ENCODE measurements around the gene CCDC120. TPM values are rescaled to one million over a fixed set of nuclear protein-coding genes. Genes with fewer than 3 reads are reported as not detected.
A peak's percentile ranks its signal among the peaks of the same experiment; 100 is the strongest.

Gene CCDC120
- total RNA-seq, 1 donor from 2014 or later: 25.3 TPM

- H3K27me3 Mint-ChIP-seq: no peaks in the 10 kb centered on the region
- H3K36me3 Mint-ChIP-seq: no peaks in the 10 kb centered on the region
- H3K27ac Mint-ChIP-seq: peak within 1 kb of the TSS; percentile 63
- H3K4me3 Mint-ChIP-seq: peak within 1 kb of the TSS; percentile 86
- peaks cover 4% of the 10 kb centered on the region for H3K4me1 Mint-ChIP-seq (ENCODE audit: unreplicated experiment)
- H3K9me3 Mint-ChIP-seq: no peaks in the 10 kb centered on the region
- TF ChIP-seq CTCF (conservative IDR thresholded peaks at IDR 0.05): no peak
- DNase-seq (ENCODE audit: extremely low spot score, unreplicated experiment): peak; percentile 89
Measured at GRCh38 chrX:49073601-49074575, 15.1 kb downstream of the CCDC120 start, which contains the start of gene PRAF2. TSS of gene PRAF2 (minus strand) at chrX:49074002. CDS start at chrX:49073987, 15 bp downstream.

GRCh38 chrX:49075347-49075746, 16.5 kb downstream of the CCDC120 start:
- Mint-ChIP-seq H3K27ac (no peak overlapping the region), H3K9me3 (no peaks in the 10 kb centered on the region), H3K4me3 (no peak overlapping the region), H3K36me3 (no peaks in the 10 kb centered on the region), H3K27me3 (no peaks in the 10 kb centered on the region), H3K4me1 (ENCODE audit: unreplicated experiment) (peaks cover 10% of the 10 kb centered on the region)
- DNase-seq (ENCODE audit: extremely low spot score, unreplicated experiment): no peak
- no peak for TF ChIP-seq CTCF (conservative IDR thresholded peaks at IDR 0.05)

- TF ChIP-seq CTCF (conservative IDR thresholded peaks at IDR 0.05): no peak
- no peak overlapping the region for H3K4me3 Mint-ChIP-seq
- H3K27ac Mint-ChIP-seq: no peak overlapping the region
- peaks cover 10% of the 10 kb centered on the region for H3K4me1 Mint-ChIP-seq (ENCODE audit: unreplicated experiment)
- H3K27me3 Mint-ChIP-seq: no peaks in the 10 kb centered on the region
- no peaks in the 10 kb centered on the region for H3K36me3 Mint-ChIP-seq
- DNase-seq (ENCODE audit: extremely low spot score, unreplicated experiment): no peak
- H3K9me3 Mint-ChIP-seq: no peaks in the 10 kb centered on the region
Measured at GRCh38 chrX:49077941-49078340, 19.1 kb downstream of the CCDC120 start.

GRCh38 chrX:49079489-49080428, 21.0 kb downstream of the CCDC120 start, which contains the start of gene WDR45:
TSS of gene WDR45 (minus strand) at chrX:49079887. CDS start at chrX:49078095, 1,792 bp downstream.
- Mint-ChIP-seq H3K36me3 (no peaks in the 10 kb centered on the region), H3K27ac (peak within 1 kb of the TSS; percentile 98), H3K4me1 (ENCODE audit: unreplicated experiment) (peaks cover 10% of the 10 kb centered on the region), H3K4me3 (peak within 1 kb of the TSS; percentile 98), H3K9me3 (no peaks in the 10 kb centered on the region), H3K27me3 (no peaks in the 10 kb centered on the region)
- no peak for DNase-seq (ENCODE audit: extremely low spot score, unreplicated experiment)
- TF ChIP-seq CTCF (conservative IDR thresholded peaks at IDR 0.05): no peak

- H3K9me3 Mint-ChIP-seq: no peaks in the 10 kb centered on the region
Measured at GRCh38 chrX:49082271-49082871, 23.6 kb downstream of the CCDC120 start.

More at GRCh38 chrX:49082271-49082871, 23.6 kb downstream of the CCDC120 start:
- no peak for DNase-seq (ENCODE audit: extremely low spot score, unreplicated experiment)
- no peak for TF ChIP-seq CTCF (conservative IDR thresholded peaks at IDR 0.05)
- Mint-ChIP-seq H3K4me1 (ENCODE audit: unreplicated experiment) (peaks cover 10% of the 10 kb centered on the region), H3K27me3 (no peaks in the 10 kb centered on the region), H3K36me3 (no peaks in the 10 kb centered on the region), H3K4me3 (peak overlapping the region; percentile 25), H3K27ac (peak overlapping the region; percentile 23)

All from type B pancreatic cell (in vitro differentiated cells).